Measurements from ENCODE around the gene SLC12A2.

The SLC12A2 gene

DNA sequence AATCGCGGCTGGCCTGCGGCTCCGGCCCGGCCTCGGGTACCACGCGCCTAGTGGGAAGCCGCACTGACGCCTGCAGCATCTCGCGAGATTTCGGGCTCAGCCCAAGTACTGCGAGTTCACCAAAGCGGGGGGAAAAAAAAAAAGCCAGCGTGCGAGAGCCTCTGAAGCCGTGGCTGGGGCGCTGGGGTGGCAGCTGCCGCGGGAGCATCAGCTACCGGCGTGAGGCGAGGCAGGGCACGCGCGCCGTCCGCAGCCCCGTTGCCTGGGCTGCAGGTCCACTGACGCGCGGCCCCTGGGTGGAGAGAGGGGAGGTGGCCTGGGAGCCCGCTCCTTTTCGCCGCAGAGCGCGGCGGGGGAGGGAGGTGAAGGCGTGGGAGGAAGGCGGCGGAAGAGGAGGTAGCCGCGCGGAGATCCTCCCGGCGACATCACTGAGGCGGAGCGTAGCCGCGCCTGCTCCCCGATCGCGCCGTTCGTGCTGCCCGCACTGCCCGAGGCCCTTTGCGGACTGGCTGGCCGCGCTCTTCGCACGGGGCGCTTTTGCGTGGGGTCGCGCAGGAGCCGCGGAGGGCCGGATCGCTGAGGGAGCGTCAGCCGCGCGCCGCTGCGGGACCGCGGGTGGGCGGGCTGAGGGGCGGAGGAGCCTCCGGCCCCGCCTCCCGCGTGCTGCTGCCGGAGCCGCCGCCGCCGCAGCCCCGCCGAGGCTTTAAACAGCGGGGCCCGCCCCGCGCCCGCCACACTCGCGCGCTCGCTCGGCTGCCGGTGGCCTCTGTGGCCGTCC lies at the start of gene SLC12A2:
Gene SLC12A2, plus strand, starts transcription at position 734 of the 778 bp plus-strand sequence. CDS start 189 bp downstream, outside the sequence.
- peak; percentile 91 for DNase-seq

DNA sequence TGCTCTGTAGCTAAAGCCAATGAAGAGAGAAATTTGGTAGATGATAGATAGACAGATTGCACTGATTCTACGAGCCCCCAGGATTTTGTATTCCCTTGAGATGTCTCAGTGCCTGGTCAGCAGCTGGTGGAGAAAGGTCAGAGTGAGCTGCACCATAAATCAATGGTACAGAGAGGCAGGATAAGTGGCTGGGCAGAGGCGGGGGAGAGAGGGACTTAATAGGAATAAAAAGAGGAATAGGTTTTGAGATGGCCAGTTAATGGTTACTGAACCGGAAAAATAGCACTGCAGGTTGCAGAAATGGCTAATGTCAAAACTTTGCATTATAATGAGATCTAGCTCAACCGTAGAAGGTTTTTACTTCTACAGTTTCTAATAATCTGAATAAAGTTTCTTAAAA lies 47.9 kb upstream of the SLC12A2 start:
- no peak for DNase-seq

DNA sequence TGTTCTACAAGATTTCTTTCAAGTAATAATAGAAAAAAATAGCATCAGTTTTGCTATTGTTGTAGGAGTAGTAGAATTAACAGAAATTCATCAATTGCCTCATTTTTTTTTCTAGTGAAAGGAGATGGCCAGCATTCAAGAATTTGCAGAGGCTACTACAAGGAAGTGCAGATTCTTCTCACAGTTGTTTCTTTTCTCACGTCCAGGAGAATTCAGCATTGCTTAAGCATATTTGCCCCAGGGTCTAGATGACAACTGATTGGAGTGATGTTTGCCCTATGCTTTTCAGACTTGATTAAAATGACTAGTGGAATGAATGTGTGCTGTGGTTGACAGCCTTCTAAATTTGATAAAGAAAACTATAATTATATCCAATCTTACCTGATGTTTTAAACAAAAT lies 46.6 kb upstream of the SLC12A2 start:
- DNase-seq = no peak

DNA sequence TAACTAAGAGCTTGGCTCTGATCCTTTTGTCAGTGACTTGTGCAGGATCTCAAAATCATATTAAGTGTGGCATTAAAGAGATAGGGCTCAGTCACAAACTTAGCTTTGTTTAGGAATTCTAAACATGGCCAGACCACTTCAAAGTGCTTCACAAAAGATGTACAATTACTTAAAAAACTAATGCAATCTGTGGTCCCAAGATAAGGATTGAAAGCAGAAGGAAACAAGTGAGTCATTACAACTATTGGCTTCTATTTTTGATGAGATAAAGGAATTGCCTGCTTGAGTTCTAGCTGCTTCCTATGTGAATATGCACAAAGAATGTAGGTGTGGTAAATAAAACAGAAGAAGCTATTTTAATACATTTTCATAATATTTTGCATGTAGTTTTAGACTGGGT lies 44.9 kb upstream of the SLC12A2 start:
- no peak for DNase-seq

DNA sequence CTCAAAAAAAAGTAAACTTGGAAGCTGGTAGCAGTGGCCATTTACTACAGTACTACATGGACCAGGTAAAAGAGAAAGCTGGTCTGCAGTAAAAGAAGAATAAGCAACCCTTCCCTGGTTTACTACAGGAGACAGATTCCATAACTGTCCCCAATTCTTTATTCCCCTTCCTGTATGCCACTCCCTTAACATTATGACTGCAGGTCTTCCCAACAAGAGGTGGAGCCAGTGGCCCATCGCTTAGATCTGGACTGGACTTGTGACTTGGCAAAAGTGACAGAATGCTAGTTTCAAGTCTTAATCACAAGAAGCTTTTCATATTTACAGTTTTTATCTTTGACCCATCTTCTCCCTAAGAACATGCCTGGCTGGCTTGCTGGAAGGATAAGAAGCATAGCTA lies 42.6 kb upstream of the SLC12A2 start:
- no peak for DNase-seq

DNA sequence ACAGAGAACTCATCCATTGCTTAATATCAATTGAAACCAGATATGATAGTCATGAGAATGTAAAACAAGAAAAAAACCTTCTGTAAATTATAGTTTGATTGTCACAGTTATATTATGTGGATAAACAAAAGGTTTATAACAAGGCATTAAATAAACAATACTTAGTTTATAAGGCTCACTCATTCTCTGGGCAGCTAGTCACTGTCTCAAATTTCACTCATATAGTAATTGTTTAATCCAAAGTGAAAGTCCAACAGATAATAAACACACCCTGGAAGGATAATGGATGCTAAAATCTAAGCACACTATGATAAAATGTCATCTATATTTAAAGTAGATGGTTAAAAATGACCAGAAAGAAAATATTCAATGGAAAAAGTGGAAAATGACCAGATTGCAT lies 30.8 kb upstream of the SLC12A2 start:
- no peak for DNase-seq

DNA sequence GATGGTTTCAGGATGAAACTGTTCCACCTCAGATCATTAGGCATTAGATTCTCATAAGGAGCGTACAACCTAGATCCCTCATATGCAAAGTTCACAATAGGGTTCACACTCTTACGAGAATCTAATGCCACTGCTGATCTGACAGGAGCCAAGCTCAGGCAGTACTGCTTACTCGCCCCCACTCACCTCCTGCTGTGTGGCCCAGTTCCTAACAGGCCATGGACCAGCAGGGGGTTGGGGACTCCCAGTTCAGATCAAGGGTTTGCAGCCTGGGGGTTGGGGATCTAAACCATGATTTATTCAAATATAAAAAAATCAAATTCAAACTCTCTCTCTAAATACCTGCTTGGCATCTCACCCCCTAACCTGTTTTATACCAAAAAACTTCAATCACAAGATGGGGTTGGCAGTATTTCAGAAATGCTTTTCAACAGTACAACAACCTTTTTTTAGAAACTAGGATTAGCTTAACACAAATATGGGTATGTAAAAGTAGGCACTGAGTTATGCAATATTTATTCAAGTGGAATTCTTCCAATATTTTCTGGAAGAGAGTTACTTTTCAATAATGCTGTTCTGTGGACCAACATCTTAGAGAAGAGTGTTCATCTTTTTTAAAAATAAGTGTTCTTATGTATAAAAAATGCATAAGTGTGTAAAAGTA lies 30.1 kb upstream of the SLC12A2 start:
- DNase-seq = no peak

DNA sequence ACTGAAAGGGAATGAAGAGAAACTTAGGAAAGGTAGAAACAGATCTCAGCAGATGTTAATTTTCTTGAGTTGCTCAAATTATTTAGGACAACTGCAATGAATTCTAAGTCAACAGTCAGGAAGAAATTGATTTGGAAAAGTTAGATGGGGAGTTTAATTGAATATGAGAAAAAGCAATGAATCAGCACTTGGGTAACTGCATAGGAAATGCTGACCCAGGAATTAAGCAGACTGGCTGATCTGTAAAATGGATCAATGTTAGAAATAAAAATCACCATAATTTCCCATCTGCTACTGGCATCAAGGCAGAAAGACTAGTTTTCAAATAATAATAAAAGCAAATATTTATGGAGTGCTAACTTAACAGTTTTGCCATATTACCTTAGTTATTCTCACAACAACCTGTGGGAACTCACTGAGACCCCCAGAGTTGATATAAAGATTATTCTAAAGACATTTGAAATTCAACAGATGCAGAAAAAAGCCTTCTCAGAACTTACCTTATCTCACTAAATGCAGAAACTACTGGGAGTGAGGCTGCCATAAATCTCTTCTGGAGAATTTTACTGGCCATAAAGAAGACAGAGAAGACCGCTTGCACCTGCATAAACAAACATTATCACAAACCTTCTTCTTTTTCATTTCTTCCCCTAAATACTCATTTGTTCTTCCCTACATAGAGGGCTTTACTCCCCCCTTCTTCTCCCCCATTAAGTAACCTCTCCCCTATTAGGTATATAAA lies 22.8 kb upstream of the SLC12A2 start:
- DNase-seq = no peak

DNA sequence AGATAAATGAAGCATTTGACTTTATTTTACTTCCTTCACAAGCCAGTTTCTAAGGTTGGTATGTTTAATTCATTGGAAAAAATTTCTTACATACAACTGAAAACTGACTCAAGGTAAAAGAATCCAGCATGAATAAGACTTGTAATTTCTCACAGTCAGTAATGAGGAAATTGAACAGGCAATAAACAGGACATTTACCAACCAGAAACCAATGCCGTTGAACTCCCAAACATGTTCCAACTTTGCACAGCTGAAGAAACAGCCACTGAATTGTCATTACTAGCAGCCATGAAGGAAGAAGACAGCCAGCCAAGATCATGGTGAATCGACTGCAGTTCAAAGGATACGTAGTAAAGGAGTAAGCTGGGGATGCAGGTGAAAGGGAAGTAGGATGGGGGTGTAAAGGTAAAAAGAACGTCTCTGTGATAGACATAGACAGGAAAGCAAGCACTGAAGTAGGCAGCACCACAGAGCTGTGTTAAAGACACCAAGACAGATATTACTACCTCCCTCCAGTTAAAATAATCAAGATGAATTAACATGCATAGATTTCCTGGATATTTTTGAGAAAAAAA lies 21.3 kb upstream of the SLC12A2 start:
- DNase-seq = no peak

DNA sequence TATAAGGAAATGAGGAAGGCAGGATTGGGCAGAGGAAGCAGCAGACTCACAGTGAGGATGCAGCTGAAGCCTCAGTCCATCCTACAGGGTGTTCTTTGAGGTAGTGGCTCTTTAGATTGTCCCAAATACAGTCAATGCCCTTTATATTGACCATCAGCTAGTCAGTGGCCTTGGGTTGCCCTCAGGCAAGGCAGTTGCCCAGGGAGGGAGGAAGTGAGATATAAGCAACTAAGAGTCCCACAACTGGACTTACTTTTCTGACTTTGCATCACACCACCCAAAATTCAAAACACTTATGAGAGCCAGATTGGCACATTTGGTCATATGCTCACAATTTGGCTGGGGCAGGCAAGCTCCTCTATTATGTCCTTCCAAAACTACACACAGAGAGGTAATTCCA lies 9.4 kb upstream of the SLC12A2 start:
- DNase-seq = no peak

DNA sequence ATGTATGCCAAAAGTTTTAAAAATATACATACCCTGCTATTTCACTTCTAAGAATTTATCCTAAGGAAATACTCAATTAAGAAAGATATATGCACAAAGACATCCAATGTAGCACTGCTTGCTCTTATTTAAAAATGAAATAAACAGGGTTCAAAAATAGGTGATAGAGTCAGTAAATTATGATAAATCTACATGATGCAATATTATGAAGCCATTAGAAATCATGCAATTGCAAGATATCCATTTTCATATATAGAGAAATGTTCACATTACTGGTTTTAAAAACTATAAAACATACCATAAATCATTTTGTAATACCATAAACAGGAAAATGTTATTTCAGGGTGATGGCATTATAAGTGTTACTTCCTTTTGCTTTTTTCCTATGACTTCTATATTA lies 8.6 kb upstream of the SLC12A2 start:
- no peak for DNase-seq

DNA sequence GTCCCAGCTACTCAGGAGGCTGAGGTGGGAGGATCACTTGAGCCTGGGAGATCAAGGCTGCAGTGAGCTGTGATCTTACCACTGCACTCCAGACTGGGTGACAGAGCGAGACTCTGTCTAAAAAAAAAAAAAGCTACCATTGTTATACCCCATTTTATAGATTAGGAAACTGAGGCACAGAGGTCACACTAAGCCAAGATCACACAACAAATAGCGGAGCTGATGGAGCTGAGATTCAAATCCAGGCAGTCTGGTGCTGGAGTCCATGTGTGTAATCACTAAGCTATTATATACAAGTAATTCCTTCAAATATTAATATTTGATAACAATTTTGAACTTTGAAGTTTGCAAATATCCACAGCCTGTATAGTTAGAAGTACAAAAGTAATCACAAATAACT lies 6.0 kb upstream of the SLC12A2 start:
- DNase-seq = no peak

DNA sequence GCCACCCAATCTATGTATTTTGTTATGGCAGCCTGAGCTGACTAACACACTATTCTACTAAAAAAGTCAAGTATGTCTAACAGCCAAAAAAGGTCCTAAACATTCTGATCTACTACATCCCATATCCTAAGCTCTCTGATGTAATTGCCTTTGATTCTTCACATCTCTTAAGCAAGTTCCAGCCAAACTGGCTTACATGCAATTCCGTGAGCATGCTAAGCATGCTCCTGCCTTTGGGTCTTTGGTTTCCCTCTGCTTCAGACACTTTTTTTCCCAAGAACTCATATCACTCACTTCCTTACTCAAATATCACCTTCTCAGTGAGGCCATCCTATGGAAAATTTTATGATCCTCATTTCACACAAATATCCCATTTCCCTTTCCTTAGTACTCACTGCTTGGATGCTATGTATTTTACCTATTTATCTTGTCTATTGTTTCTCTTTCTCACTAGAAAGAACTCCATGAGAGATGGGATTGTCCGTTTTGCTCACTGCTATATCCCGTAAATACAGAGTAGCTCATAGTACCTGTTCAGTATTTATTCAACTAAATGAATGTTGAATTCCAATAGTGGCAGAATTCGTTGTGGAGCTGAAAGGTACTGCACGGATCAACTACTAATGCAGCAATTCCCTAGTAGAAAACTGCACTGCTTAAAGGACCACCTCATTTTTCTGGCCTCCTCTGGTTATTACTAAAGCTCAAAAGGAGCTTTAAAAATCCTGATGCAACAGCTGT lies 2.3 kb upstream of the SLC12A2 start:
- DNase-seq = no peak

DNA sequence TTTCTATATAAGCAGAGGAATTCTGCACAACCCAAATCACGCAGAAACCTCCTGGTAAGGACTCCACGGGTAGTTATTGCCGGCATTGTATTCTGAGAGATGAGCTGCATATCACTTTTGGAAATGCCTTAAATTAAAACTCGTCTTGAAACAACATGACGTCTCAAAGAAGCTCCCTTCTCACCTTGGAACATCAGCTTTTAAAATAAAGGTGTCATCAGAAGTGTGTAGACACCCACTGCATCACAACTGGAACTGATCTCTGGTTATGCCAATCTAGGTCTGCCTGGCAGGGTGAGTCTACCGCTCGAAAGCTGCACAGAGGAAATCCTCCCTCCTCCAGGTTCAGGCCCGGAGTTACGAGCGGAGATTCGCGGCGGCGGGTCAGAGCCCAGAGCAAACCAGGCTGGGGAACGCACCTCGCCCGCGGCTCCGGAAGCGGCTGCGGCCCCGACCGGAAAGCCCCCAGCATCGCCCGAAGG lies 974 bp upstream of the SLC12A2 start:
- no peak for DNase-seq

DNA sequence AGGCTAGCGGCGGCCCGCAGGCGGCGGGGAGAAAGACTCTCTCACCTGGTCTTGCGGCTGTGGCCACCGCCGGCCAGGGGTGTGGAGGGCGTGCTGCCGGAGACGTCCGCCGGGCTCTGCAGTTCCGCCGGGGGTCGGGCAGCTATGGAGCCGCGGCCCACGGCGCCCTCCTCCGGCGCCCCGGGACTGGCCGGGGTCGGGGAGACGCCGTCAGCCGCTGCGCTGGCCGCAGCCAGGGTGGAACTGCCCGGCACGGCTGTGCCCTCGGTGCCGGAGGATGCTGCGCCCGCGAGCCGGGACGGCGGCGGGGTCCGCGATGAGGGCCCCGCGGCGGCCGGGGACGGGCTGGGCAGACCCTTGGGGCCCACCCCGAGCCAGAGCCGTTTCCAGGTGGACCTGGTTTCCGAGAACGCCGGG lies 253 bp downstream of the SLC12A2 start:
- no peak for DNase-seq

DNA sequence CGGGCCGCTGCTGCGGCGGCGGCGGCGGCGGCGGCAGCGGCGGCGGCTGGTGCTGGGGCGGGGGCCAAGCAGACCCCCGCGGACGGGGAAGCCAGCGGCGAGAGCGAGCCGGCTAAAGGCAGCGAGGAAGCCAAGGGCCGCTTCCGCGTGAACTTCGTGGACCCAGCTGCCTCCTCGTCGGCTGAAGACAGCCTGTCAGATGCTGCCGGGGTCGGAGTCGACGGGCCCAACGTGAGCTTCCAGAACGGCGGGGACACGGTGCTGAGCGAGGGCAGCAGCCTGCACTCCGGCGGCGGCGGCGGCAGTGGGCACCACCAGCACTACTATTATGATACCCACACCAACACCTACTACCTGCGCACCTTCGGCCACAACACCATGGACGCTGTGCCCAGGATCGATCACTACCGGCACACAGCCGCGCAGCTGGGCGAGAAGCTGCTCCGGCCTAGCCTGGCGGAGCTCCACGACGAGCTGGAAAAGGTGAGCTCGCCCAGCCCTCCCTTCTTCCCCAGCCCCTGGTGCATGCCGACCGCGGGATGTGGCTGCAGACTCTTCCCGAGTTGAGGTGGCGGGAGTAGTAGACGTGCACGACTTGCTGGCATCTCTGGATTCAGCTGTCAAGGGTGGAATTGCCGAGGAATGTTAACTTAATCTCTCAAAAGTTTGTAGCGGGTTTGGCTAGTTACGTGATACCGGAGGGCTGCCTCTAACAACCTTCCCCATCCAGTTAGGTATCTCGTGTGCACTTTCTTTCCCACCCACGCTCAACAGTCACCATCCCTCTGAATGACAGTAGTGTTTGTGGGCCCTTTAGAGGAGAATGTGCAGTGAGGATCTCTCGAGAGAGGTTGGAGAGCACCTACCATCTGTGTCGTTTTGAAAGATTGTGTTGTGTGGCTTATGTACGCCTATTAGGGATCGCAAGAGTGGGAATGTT lies 932 bp downstream of the SLC12A2 start:
- DNase-seq = peak; percentile 39

DNA sequence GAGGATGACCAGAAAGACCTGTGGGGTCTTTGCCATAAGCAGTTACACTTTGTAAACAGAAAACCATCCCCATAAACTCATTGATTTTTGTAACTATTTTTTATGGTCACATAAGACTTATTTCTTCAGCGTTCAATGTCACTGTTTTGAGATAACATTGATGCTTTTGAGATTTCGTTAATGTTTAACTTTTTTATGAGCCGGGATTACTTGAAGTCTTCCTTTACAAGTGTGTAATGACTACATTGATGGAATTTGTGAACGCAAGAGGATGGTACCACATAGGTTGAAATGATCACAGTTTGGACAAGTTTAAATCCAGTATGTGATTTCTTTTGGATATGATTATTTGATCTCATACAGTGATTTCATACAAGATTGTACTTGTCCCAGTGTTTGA lies 1.8 kb downstream of the SLC12A2 start:
- DNase-seq = no peak

DNA sequence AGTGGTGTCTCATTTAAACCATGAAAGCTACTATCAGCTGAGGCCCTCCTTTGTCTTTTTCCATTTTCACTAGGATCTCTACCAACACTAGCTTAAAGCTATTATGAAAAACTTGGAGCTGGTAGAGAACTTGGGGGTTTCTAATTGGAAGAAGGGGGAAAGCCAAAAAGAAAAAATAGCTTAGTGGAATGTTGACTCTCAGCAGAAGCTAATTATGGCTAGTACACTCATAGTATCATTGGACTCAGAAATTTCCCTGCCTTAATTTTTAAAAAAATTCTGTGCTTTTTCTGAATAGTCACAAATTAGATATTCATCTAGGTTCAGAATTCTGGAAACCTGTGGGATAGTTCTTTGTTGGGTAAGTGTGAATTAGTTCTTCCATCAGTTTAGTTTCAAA lies 8.0 kb downstream of the SLC12A2 start:
- DNase-seq = no peak

DNA sequence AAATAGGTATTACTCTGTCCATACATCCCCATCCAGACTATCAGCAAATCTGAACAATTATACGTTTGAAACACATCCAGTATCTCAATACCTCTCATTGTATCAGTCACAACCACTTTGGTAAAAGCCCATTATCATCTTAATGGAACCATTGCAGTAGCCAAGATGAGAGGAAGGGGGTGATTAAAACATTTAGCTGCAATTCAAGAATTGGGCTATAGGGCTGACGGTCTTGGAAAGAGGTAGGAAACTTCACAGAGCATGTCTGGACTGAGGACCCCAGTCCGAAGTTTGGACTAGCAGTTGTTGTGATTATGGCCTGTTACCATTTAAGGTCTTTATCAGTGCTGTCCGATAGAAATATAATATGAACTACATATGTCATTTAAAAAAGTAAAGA lies 8.6 kb downstream of the SLC12A2 start:
- DNase-seq = no peak

DNA sequence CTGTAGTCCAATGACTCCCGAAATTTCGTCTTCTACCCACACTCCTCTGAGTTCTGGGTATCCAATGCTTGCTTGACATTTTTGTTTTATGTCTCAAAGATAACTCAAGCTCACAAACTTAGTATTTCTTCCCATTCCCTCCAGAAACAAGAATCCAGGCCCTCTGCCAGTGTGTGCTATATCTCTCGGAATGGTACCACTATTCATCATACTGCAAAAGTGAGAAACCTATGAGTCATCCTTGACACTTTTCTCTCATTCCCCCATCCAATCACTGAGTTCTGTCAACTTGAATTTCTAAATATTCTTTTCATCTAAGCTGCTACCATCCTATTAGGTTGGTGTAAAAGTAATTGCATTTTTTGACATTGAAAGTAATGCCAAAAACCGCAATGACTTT lies 9.8 kb downstream of the SLC12A2 start:
- no peak for DNase-seq

DNA sequence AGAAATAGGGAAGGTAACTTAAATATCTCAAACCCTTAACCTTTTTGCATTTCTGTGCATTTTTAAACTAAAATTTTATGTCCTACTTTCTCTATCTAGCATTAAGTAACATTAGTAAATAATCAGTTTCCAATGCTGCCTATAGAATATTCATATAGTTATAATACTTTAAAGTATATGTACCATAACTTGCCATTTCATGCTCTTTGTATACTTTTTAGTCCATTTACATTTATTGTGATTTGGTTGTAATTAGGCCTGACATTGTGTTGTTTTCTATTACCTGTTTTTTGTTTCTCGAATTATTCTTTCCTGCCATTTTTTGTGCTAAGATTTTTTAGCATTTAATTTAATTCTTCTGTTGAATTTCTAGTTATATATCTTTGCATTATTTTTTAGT lies 13.7 kb downstream of the SLC12A2 start:
- no peak for DNase-seq

DNA sequence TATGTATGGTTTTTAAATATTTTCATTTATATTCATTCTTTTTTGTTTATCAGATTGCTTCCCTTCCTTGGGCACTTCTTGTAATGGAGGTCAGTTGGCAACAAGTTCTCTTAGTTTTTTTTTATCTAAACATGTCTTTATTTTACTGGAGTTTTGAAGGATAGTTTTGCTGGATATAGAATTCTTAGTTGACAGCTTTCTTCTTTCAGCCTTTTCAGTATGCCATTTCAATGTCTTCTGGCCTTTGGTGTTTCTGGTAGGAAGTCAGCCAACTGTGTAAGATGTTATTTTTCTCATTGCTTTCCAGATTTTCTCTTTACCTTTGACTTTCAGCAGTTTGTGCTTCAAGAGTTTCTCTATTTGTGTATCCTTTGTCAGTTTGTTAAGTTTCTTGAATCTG lies 14.2 kb downstream of the SLC12A2 start:
- DNase-seq = no peak

Data from stimulated activated naive CD4-positive, alpha-beta T cell treated with Interleukin-2 at 50 U/mL for 16 hours (primary cell).